AG04450 (cell line): Measurements from ENCODE around the gene MAD1L1. TPM values are rescaled to one million over a fixed set of nuclear protein-coding genes. Genes with fewer than 3 reads are reported as not detected.

Source experiments
- CTCF ChIA-PET: fragments of 300-600, 350-600 bp; formaldehyde crosslinking; extraction: SDS; loops from one replicate; lab custom pipeline; 2022; ENCODE audit warnings: antibody characterized with exemption, inconsistent platforms; lab: Charles Lee
- POLR2A ChIA-PET: fragments of 350-600 bp; formaldehyde crosslinking; extraction: SDS; loops from one replicate; lab custom pipeline; 2021; ENCODE audit warnings: antibody characterized with exemption, inconsistent platforms; lab: Yijun Ruan, JAX
- DNase-seq: peaks from one replicate; pipeline ENCODE4 v3.0.0-alpha.2; 2011; ENCODE audit warnings: low read depth, low spot score
- H3K27ac ChIP-seq: one replicate; pipeline ENCODE4 v1.5.1; 2012; ENCODE audit warnings: low read depth, low read length, control low read depth
- H3K27me3 ChIP-seq: one replicate; pipeline ENCODE4 v1.6.0; 2012; ENCODE audit warnings: low read length; ENCODE audit not compliant: control insufficient read depth, insufficient read depth
- H3K4me3 ChIP-seq: 2 replicates; pipeline ENCODE4 v1.5.1; 2011; ENCODE audit warnings: mild to moderate bottlenecking, low read depth, low read length, control low read depth
- H3K9me3 ChIP-seq: 2 replicates; pipeline ENCODE4 v1.5.1; 2012; ENCODE audit warnings: low read length; ENCODE audit not compliant: control insufficient read depth, insufficient read depth
- polyA plus RNA-seq: library from polyadenylated mRNA; depleted of rRNA; stranded (reverse); fragments of >200 nt; gene quantifications from 2 replicates; pipeline ENCODE4 v1.2.3, GENCODE V29; 2011
- TF ChIP-seq, protein P1 (sequence below): IDR thresholded peaks from 2 replicates; pipeline ENCODE4 v1.5.1; 2011; ENCODE audit warnings: low read depth, low read length, control low read depth, inconsistent platforms

MAD1L1 gene
- polyA plus RNA-seq, 1 experiment: 11.9 TPM

DNA sequence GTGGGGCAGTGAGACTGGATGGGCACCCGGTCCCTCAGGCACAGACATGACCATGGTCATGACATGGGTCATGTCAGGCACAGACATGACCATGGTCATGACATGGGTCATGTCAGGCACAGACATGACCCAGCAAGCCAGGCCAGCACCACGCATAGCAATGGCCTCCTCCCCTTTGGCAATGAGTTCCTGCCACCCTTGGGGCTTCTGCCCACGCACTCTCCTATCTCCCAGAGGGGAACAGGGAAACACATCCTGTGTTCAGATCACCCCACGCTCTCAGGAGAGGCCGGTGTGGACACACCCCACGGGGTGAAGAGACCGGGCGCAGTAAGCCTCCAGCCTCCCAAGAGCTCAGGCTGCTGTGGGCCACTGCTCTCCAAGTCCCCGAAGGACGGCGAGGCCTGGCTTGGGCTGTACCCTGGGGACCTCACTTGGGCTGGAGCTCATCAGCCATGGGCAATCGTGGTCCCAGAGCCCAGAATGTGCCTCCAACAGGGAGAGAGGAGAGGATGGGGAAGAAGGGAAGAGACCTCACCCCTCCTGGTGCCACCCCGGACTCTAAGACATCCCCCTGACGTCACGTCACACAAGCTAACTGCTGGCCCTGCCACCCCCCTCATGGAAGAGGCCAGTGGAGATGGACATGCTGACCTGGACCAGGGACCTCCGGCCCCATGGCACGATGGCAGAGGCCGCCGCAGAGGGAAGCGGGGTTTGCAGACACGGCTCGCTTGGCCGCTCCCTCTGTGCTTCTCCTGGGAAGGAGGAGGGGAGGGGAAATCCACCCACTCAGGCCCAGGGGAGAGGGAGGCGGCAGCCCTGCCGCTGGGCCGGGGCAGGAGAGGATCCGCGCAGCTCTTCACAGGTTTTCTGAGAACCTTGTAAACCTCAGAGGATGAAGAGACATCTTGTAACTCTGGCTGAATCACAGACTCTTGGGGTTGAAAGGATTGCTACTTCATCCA lies 293.0 kb downstream of the MAD1L1 start:
- TF ChIP-seq, protein P1, sequence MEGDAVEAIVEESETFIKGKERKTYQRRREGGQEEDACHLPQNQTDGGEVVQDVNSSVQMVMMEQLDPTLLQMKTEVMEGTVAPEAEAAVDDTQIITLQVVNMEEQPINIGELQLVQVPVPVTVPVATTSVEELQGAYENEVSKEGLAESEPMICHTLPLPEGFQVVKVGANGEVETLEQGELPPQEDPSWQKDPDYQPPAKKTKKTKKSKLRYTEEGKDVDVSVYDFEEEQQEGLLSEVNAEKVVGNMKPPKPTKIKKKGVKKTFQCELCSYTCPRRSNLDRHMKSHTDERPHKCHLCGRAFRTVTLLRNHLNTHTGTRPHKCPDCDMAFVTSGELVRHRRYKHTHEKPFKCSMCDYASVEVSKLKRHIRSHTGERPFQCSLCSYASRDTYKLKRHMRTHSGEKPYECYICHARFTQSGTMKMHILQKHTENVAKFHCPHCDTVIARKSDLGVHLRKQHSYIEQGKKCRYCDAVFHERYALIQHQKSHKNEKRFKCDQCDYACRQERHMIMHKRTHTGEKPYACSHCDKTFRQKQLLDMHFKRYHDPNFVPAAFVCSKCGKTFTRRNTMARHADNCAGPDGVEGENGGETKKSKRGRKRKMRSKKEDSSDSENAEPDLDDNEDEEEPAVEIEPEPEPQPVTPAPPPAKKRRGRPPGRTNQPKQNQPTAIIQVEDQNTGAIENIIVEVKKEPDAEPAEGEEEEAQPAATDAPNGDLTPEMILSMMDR: no peak
- no peak for DNase-seq
- H3K9me3 ChIP-seq: peaks cover 6% of the 10 kb centered on the region; the same call in 1 of the 2 replicates
- CTCF ChIA-PET: no interaction called here
- H3K27ac ChIP-seq: no peak overlapping the region
- H3K27me3 ChIP-seq: no peaks in the 10 kb centered on the region
- POLR2A ChIA-PET: no interaction called here
- no peak overlapping the region for H3K4me3 ChIP-seq

DNA sequence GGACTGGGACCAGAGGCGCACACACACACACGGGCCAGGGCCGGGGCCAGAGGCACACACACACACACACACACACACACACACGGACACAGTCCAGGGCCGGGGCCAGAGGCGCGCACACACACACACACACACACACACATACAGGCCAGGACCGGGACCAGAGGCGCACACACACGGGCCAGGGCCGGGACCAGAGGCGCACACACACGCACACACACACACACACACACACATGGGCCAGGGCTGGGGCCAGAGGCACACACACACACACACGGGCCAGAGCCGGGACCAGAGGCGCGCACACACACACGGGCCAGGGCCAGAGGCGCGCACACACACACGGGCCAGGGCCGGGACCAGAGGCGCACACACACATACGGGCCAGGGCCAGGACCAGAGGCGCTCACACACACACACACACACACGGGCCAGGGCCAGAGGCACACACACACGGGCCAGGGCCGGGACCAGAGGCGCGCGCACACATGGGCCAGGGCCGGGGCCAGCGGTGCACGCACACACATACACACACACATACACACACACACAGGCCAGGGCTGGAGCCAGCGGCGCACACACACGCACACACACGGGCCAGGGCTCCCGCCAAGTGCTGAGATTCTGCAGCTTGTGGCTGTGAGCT lies 293.8 kb downstream of the MAD1L1 start:
- no peak overlapping the region for H3K4me3 ChIP-seq
- H3K9me3 ChIP-seq: peaks cover 6% of the 10 kb centered on the region; the same call in 1 of the 2 replicates
- no peak for DNase-seq
- no peaks in the 10 kb centered on the region for H3K27me3 ChIP-seq
- CTCF ChIA-PET: no interaction called here
- no peak overlapping the region for H3K27ac ChIP-seq
- POLR2A ChIA-PET: no interaction called here
- TF ChIP-seq, protein P1: no peak

DNA sequence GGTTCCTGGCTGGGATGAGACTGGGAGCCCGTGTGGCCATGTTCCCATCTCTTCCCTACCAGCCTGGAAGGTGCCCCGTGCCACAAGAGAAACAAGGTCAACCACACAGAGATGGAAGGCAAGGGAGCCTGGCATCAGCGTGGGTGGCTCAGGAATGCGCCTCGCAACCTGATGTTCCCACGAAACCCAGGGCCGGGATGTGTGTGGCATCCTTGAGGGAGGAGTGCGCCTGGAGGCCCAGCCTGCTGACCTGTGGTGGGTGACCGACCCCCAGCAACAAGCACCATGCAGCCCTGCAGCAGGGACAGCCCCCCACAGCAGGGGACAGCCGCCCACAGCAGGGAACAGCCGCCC lies 295.5 kb downstream of the MAD1L1 start:
- no peak for DNase-seq
- ChIA-PET POLR2A (no interaction called here), CTCF (no interaction called here)
- Histone ChIP-seq H3K27me3 (no peaks in the 10 kb centered on the region), H3K27ac (no peak overlapping the region), H3K9me3 (peaks cover 6% of the 10 kb centered on the region; the same call in 1 of the 2 replicates), H3K4me3 (no peak overlapping the region)
- TF ChIP-seq, protein P1: no peak

DNA sequence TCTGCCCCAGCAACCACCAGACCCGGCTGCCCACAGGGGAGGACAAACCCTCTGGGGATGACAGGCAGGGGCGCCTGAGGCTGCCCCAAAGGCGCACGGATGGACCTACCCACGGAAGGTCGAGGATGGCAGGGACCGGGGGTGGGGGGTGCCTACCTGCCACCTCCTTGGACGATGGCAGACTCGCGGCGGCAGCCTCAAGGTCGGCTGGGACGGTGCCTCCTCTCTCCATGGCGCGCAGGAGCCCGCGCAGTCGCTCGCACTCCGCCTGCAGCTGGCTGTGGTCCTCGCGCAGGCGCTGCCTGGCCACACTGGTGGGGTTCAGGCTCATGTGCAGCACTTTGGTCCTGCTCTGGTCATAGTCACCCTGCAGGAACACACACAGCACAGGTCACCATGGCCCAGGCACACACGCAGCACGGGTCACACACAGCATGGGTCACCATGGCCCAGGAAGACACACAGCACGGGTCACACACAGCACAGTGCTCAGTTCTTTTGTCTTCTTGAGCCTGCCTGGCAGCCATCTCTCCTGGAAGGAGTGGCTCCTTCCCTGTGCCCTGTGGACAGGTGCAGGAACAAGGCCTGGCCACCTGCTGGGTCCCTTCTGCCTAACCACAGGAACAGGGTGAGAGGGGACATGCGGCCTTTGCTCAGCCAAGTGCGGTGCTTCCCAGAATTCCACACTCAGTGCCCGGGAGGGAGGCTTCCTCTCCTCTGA lies 296.1 kb downstream of the MAD1L1 start:
- ChIA-PET CTCF (no interaction called here), POLR2A (no interaction called here)
- H3K9me3 ChIP-seq: peaks cover 11% of the 10 kb centered on the region; the same call in 1 of the 2 replicates
- H3K4me3 ChIP-seq: no peak overlapping the region
- TF ChIP-seq, protein P1: no peak
- no peak for DNase-seq
- H3K27ac ChIP-seq: no peak overlapping the region
- H3K27me3 ChIP-seq: no peaks in the 10 kb centered on the region
